ENCODE measurements around the gene HMG20A.

- TF ChIP-seq CTCF (IDR thresholded peaks at IDR 0.05): no peak
- no peak for TF ChIP-seq POLR2A (IDR thresholded peaks at IDR 0.05)
Measured at GRCh38 chr15:77528290-77528967, 107.7 kb downstream of the HMG20A start.
